DMS 273 treated with DMSO at 0.1 percent for 48 hours (cell line): ENCODE data around the gene SECTM1.
"Not testable (repeated sequence)": the region's sequence is repeated elsewhere in the genome, so short reads cannot be mapped to it uniquely, and the experiment has no call there.

Source experiments
- DNase-seq: peaks from one replicate; lab custom pipeline; 2025; lab: John Stamatoyannopoulos, UW

SECTM1 gene

DNA sequence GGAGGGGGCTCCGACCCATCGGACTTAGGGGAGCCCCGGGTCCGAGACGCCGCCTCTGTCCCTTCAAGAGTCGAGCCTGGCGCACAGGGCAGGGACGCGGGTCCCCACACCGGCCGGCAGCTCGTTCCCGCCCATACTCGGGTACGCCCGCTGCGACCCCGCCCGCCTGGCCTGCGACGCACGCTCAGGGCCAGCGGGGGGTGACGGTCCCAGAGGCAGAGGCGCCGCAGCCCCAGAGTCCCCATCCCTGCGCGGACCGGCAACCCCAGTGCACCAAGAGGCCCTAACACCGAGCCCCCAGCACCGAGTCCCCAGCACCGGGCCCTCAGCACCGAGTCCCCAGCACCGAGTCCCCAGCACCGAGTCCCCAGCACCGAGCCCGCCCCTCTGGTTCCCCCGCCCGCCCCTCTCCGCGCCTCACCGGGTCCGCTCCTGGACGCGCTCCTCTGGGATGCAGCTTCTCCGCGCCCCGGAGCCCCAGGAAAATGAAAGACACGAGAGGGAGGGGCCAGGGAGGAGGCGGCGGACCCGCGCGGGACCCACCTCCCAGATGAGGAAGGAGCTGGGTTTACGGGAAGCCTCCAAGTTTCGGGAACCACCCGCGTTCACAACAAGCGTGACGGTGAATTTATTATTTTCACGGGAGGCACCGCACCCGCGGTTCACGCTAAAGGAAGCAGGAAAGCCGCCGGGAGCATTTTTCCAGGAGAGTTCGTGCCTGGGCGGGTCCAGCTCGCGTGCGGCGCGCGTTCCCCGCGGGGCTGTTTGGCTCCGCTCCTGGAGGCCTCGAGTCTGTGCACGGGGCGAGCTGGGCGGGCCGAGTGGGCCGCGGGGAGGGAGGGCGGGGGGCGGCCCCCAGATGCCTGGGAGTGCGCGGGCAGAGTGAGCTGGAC, at the start of gene SECTM1:
SECTM1 (minus strand) TSS at position 488 of the 893 bp plus-strand sequence. CDS start 6,526 bp downstream, outside the sequence.
- no peak for DNase-seq

GRCh38 chr17:82382933-82383255, 49.3 kb upstream of the SECTM1 start:
- no peak for DNase-seq

GRCh38 chr17:82382220-82382932, 48.8 kb upstream of the SECTM1 start:
- DNase-seq = not testable (repeated sequence)

GRCh38 chr17:82381703-82382009, 48.1 kb upstream of the SECTM1 start:
- DNase-seq = not testable (repeated sequence)

DNA sequence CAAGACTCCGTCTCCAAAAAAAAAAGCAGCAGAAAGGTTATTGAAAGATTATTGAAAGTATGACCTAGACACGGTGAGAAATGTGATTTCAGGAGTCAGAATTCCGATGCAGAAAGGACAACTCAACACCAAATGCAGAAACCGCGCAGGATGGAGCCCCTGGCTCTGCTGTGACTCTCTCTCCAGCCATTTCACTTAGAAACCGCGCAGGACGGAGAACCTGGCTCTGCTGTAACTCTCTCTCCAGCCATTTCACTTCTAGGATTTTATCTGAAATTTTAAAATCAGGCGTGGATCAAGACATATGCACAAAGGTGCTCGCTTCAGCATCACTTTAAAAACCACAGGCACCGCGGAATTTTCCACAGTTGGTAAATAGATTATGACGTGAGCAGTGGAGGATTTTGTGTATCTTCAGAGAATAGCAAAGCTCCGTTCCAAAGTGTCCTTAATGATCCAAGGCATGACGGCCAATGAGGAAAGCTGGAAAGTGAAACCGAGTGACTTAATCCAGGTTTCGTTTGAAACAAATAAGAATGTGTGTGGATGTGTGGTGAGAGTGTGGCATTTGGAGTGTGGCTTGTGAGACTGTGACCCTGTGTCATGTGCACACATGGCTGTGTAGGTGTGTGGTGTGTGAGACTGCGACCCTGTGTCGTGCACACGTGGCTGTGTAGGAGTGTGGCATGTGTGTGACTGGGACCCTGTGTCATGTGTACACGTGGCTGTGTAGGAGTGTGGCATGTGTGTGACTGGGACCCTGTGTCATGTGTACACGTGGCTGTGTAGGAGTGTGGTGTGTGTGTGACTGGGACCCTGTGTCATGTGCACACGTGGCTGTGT, 47.5 kb upstream of the SECTM1 start:
- no peak for DNase-seq

GRCh38 chr17:82378741-82379021, 45.1 kb upstream of the SECTM1 start:
- DNase-seq = no peak

- no peak for DNase-seq
These were observed 44.6 kb upstream of the SECTM1 start for GRCh38 chr17:82377924-82378740.

- not testable (repeated sequence) for DNase-seq
These were observed 43.7 kb upstream of the SECTM1 start for GRCh38 chr17:82377294-82377693.

- no peak for DNase-seq
These were observed 42.6 kb upstream of the SECTM1 start for GRCh38 chr17:82376042-82376730.

DNA sequence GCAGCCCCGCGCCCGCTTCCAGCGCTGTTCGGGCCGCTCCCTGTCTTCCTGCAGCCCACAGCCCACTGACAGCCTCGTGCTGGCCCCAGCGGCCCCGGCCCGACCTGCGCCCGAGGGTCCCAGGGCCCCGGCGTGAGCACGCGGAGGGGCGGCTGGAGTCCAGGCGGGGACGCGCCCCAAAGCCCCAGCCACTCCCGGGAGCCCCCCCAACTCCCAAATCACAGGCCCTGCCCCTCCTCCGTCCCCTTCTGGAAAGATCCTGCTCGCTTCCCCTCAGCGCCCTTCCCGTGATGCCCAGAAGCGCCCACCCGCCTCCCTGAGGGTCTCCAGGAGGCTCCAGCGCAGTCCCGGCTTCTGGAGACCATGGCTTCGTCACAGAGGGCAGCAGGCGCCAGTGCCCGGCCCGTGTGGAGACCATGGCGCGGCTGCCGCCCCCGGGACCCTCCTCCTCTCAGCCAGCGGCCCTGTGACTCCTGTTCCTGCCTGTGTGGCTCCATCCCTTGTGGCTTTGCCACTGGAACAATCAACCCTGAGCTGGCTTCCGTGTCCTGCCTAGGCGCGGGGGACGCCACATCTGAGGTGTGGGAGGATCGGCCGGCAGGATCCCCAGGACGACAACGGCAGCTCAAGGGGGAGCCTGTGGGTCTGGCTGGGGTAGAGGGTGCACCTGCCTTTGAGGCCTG, 41.9 kb upstream of the SECTM1 start:
- DNase-seq = no peak

GRCh38 chr17:82374626-82375331, 41.2 kb upstream of the SECTM1 start:
- no peak for DNase-seq

DNA sequence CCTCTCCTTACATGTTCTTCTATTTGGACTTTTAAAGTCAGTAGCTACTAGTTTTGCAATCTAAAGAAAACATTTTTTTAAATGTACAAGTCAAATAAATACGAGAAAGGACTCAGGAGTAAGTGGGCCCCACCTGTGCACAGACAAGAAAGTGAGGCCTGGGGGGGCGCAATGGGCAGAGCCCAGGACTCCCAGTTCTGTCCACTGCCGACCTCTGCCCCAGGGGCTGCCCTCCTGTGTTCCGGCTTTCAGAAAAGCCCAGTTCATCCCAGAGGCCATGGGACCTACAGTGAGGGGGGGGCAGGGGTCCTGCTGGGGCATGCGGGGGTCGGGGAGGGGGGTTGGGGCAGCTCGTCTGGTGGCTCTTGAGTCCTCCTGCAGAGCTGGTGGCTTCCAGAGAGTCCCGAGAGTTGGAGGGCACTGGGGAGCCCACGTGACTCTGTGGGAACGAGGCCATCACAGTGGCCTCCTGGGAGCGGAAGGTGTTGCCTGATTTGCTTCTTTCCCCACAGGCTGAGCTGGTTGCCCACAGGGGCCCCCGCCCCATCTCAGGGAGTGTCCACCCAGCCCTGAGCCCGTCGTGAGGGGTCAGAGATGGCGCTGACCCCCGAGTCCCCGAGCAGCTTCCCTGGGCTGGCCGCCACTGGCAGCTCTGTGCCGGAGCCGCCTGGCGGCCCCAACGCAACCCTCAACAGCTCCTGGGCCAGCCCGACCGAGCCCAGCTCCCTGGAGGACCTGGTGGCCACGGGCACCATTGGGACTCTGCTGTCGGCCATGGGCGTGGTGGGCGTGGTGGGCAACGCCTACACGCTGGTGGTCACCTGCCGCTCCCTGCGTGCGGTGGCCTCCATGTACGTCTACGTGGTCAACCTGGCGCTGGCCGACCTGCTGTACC, 40.4 kb upstream of the SECTM1 start:
- DNase-seq = no peak

GRCh38 chr17:82373072-82373452, 39.5 kb upstream of the SECTM1 start:
- DNase-seq = not testable (repeated sequence)

GRCh38 chr17:82372249-82373071, 38.9 kb upstream of the SECTM1 start:
- no peak for DNase-seq

GRCh38 chr17:82371333-82372248, 38.0 kb upstream of the SECTM1 start, which contains the start of gene UTS2R:
Gene UTS2R, plus strand, starts transcription at chr17:82371765. Its CDS starts 2,560 bp downstream, at chr17:82374325.
- DNase-seq = no peak

GRCh38 chr17:82370471-82371332, 37.1 kb upstream of the SECTM1 start:
- no peak for DNase-seq
